Prostate gland (tissue), 2 donors: ENCODE data around the gene MRPL27.
"Not testable (repeated sequence)": the region's sequence is repeated elsewhere in the genome, so short reads cannot be mapped to it uniquely, and the experiment has no call there.

ENCODE experiments used
- POLR2AphosphoS5 ChIP-seq: sonication (generic); formaldehyde crosslinking; IDR thresholded peaks from one replicate; pipeline ENCODE4 v1.6.1; 2017; ENCODE audit warnings: antibody characterized with exemption
- TF ChIP-seq, protein P1 (sequence below), 4 experiments: fragments of 200-600 bp in 2 of 4; fragments of 450-650 bp in 2 of 4; sonication (generic) in 2 of 4; IDR thresholded peaks; 1 replicate in 3 of 4; 2 replicates in 1 of 4; pipeline ENCODE4 v1.5.1; 2016 to 2019; ENCODE audit warnings: antibody characterized with exemption in 4 of 4, mild to moderate bottlenecking in 2 of 4, moderate library complexity in 2 of 4

DNA sequence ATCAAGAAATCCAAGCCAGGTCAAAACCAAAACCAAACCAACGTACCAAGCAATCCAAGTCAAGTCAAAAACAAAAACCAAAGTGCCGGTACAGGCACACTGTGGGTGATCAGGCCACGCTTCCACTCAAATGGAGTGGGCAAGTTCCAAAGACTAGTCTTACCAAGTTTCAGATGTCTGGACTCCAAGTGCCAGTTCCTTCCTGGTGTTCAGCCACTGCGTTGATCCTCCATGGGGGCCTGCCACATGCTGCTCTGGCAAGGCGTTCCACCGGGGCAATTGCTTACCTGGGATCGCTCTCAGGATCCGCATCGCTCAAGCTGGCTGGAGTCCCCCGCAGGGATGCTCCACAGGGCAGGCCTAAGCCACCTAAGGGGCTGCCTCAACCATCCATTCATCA lies 46.6 kb upstream of the MRPL27 start:
- TF ChIP-seq, protein P1, sequence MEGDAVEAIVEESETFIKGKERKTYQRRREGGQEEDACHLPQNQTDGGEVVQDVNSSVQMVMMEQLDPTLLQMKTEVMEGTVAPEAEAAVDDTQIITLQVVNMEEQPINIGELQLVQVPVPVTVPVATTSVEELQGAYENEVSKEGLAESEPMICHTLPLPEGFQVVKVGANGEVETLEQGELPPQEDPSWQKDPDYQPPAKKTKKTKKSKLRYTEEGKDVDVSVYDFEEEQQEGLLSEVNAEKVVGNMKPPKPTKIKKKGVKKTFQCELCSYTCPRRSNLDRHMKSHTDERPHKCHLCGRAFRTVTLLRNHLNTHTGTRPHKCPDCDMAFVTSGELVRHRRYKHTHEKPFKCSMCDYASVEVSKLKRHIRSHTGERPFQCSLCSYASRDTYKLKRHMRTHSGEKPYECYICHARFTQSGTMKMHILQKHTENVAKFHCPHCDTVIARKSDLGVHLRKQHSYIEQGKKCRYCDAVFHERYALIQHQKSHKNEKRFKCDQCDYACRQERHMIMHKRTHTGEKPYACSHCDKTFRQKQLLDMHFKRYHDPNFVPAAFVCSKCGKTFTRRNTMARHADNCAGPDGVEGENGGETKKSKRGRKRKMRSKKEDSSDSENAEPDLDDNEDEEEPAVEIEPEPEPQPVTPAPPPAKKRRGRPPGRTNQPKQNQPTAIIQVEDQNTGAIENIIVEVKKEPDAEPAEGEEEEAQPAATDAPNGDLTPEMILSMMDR (IDR thresholded peaks at IDR 0.05) = not testable (repeated sequence)
- not testable (repeated sequence) for TF ChIP-seq POLR2AphosphoS5
